Measurements from ENCODE around the gene CCND3. TPM values are rescaled to one million over a fixed set of nuclear protein-coding genes. Genes with fewer than 3 reads are reported as not detected.

CCND3 gene
- total RNA-seq, 2 experiments from 2014 or later: 244 to 319 TPM

GRCh38 chr6:41964201-41964887, 22.7 kb upstream of the CCND3 start:
- Histone ChIP-seq H2AFZ (ENCODE audit: low read length) (no peak overlapping the region), H3K4me2 (ENCODE audit: low read length) (no peak overlapping the region), H3K4me1 (ENCODE audit: insufficient read depth, low read length, poor library complexity, severe bottlenecking) (peaks cover 6% of the 10 kb centered on the region), H3K27ac (ENCODE audit: low read depth, low read length, poor library complexity, severe bottlenecking) (no peak overlapping the region), H3K9me3 (ENCODE audit: low read length) (no peaks in the 10 kb centered on the region), H3K9me2 (ENCODE audit: insufficient read depth, low read length) (no peaks in the 10 kb centered on the region), H3K4me3 (ENCODE audit: low read depth, low read length, poor library complexity, severe bottlenecking) (no peak overlapping the region), H3K36me3 (ENCODE audit: insufficient read depth, low read length) (no peaks in the 10 kb centered on the region), H3K79me2 (ENCODE audit: insufficient read depth, low read depth, low read length) (no peaks in the 10 kb centered on the region), H4K20me1 (ENCODE audit: insufficient read depth, low read length) (no peaks in the 10 kb centered on the region)
- CTCF ChIA-PET (ENCODE audit: unreplicated experiment): no interaction called here
- BruUV-seq (replicated peaks): no TSS peak
- intact Hi-C loops (cut with micrococcal nuclease; ENCODE audit: unreplicated experiment): no loop called here
- no peak for DNase-seq (ENCODE audit: low spot score)
- POLR2A ChIA-PET: interaction anchor here (1.4 to 2.0 kb wide), 6 partner anchors 8 to 23 kb away, joined by 3 to 9 read pairs (median 6); partner anchors contain the start of gene CCND3
- TF ChIP-seq CTCF (conservative IDR thresholded peaks at IDR 0.05; ENCODE audit: low read length) (no peak), EZH2phosphoT487 (IDR thresholded peaks at IDR 0.05; ENCODE audit: borderline replicate concordance, low read depth, low read length) (no peak)

GRCh38 chr6:41963371-41963770, 21.8 kb upstream of the CCND3 start:
- peaks cover 6% of the 10 kb centered on the region for H3K4me1 ChIP-seq (ENCODE audit: insufficient read depth, low read length, poor library complexity, severe bottlenecking)
- H2AFZ ChIP-seq (ENCODE audit: low read length): no peak overlapping the region
- no peak overlapping the region for H3K4me3 ChIP-seq (ENCODE audit: low read depth, low read length, poor library complexity, severe bottlenecking)
- TF ChIP-seq EZH2phosphoT487 (IDR thresholded peaks at IDR 0.05; ENCODE audit: borderline replicate concordance, low read depth, low read length) (no peak), CTCF (conservative IDR thresholded peaks at IDR 0.05; ENCODE audit: low read length) (no peak)
- intact Hi-C loops (cut with micrococcal nuclease; ENCODE audit: unreplicated experiment): no loop called here
- H4K20me1 ChIP-seq (ENCODE audit: insufficient read depth, low read length): no peaks in the 10 kb centered on the region
- no peaks in the 10 kb centered on the region for H3K79me2 ChIP-seq (ENCODE audit: insufficient read depth, low read depth, low read length)
- no peak overlapping the region for H3K27ac ChIP-seq (ENCODE audit: low read depth, low read length, poor library complexity, severe bottlenecking)
- no peak overlapping the region for H3K4me2 ChIP-seq (ENCODE audit: low read length)
- ChIA-PET POLR2A (interaction anchor here (0.7 to 2.0 kb wide), 8 partner anchors 9 to 22 kb away, joined by 3 to 9 read pairs (median 5); partner anchors contain the start of gene CCND3), CTCF (ENCODE audit: unreplicated experiment) (interaction anchor here (0.6 to 1.0 kb wide), 2 partner anchors 14 kb away, joined by 3 read pairs; no protein-coding TSS in a partner anchor)
- no peaks in the 10 kb centered on the region for H3K9me2 ChIP-seq (ENCODE audit: insufficient read depth, low read length)
- no TSS peak for BruUV-seq (replicated peaks)
- 0 out of 2 replicates have a peak, but pooled peaks cover 5% of the 10 kb centered on the region for H3K9me3 ChIP-seq (ENCODE audit: low read length)
- no peaks in the 10 kb centered on the region for H3K36me3 ChIP-seq (ENCODE audit: insufficient read depth, low read length)
- DNase-seq (ENCODE audit: low spot score): no peak

GRCh38 chr6:41960028-41960427, 18.4 kb upstream of the CCND3 start:
- Histone ChIP-seq H4K20me1 (ENCODE audit: insufficient read depth, low read length) (no peaks in the 10 kb centered on the region), H3K9me3 (ENCODE audit: low read length) (0 out of 2 replicates have a peak, but pooled peaks cover 5% of the 10 kb centered on the region), H3K79me2 (ENCODE audit: insufficient read depth, low read depth, low read length) (no peaks in the 10 kb centered on the region), H3K9me2 (ENCODE audit: insufficient read depth, low read length) (no peaks in the 10 kb centered on the region), H3K4me3 (ENCODE audit: low read depth, low read length, poor library complexity, severe bottlenecking) (no peak overlapping the region), H3K4me2 (ENCODE audit: low read length) (no peak overlapping the region), H3K36me3 (ENCODE audit: insufficient read depth, low read length) (no peaks in the 10 kb centered on the region), H3K4me1 (ENCODE audit: insufficient read depth, low read length, poor library complexity, severe bottlenecking) (peaks cover 6% of the 10 kb centered on the region), H2AFZ (ENCODE audit: low read length) (no peak overlapping the region), H3K27ac (ENCODE audit: low read depth, low read length, poor library complexity, severe bottlenecking) (no peak overlapping the region)
- intact Hi-C loops (cut with micrococcal nuclease; ENCODE audit: unreplicated experiment): no loop called here
- ChIA-PET POLR2A (interaction anchor here (0.6 to 1.1 kb wide), 5 partner anchors 8 to 1805 kb away, joined by 3 to 5 read pairs (median 3); partner anchors contain the start of gene TAF8), CTCF (ENCODE audit: unreplicated experiment) (no interaction called here)
- TF ChIP-seq CTCF (conservative IDR thresholded peaks at IDR 0.05; ENCODE audit: low read length) (no peak), EZH2phosphoT487 (IDR thresholded peaks at IDR 0.05; ENCODE audit: borderline replicate concordance, low read depth, low read length) (no peak)
- DNase-seq (ENCODE audit: low spot score): no peak
- BruUV-seq (replicated peaks): no TSS peak

Data from OCI-LY7 (cell line).